HG03521 (cell line): ENCODE measurements around the gene L3MBTL3.

Experiments used
- ATAC-seq: cut with Tn5 transposase; IDR thresholded peaks from one replicate; pipeline ENCODE4 v1.9.1; 2021; ENCODE audit warnings: mild to moderate bottlenecking, moderate library complexity; ENCODE audit not compliant: unreplicated experiment

L3MBTL3 gene

GRCh38 chr6:130176378-130176777, 158.0 kb downstream of the L3MBTL3 start:
- ATAC-seq = no peak

GRCh38 chr6:130178692-130179091, 160.3 kb downstream of the L3MBTL3 start:
- no peak for ATAC-seq

GRCh38 chr6:130182466-130182865, 164.1 kb downstream of the L3MBTL3 start:
- no peak for ATAC-seq

GRCh38 chr6:130183271-130184222, 165.2 kb downstream of the L3MBTL3 start:
- no peak for ATAC-seq

- no peak for ATAC-seq
These were observed 167.3 kb downstream of the L3MBTL3 start for GRCh38 chr6:130185658-130186057.

GRCh38 chr6:130187335-130188206, 169.2 kb downstream of the L3MBTL3 start:
- no peak for ATAC-seq

GRCh38 chr6:130188207-130188899, 170.0 kb downstream of the L3MBTL3 start:
- ATAC-seq = no peak

GRCh38 chr6:130189531-130190397, 171.4 kb downstream of the L3MBTL3 start:
- no peak for ATAC-seq
